Stimulated activated CD4-positive, alpha-beta T cell treated with anti-CD3 and anti-CD28 coated beads, Interleukin-15, amount 100 ng/mL, for 1 hour (primary cell): ENCODE measurements around the gene MBD5.

Experiments
- DNase-seq, 2 donors: peaks; one replicate each; pipeline ENCODE4 v3.0.0-alpha.2; 2020; ENCODE audit warnings: low read depth in 1 of 2, low spot score in 1 of 2

MBD5 gene

GRCh38 chr2:148517296-148517695, 496.4 kb downstream of the MBD5 start:
- no peak for DNase-seq

- DNase-seq: no peak
These were observed 496.9 kb downstream of the MBD5 start for GRCh38 chr2:148517822-148518221.

GRCh38 chr2:148519013-148519412, 498.1 kb downstream of the MBD5 start:
- no peak for DNase-seq

GRCh38 chr2:148521181-148521580, 500.3 kb downstream of the MBD5 start:
- DNase-seq: no peak

GRCh38 chr2:148523315-148523714, 502.4 kb downstream of the MBD5 start:
- DNase-seq: no peak

- DNase-seq: peak in 1 of 2 donors; percentile 41
These were observed 503.6 kb downstream of the MBD5 start for GRCh38 chr2:148524519-148524919.

- no peak for DNase-seq
These were observed 504.2 kb downstream of the MBD5 start for GRCh38 chr2:148525130-148525529.

- DNase-seq: no peak
These were observed 505.8 kb downstream of the MBD5 start for GRCh38 chr2:148526509-148527346.

- DNase-seq: no peak
These were observed 506.8 kb downstream of the MBD5 start for GRCh38 chr2:148527488-148528340.

GRCh38 chr2:148528356-148529064, 507.6 kb downstream of the MBD5 start:
- DNase-seq: no peak

GRCh38 chr2:148529745-148530144, 508.9 kb downstream of the MBD5 start:
- no peak for DNase-seq

GRCh38 chr2:148530350-148530749, 509.5 kb downstream of the MBD5 start:
- DNase-seq: no peak

GRCh38 chr2:148531235-148531634, 510.3 kb downstream of the MBD5 start:
- DNase-seq: no peak

- no peak for DNase-seq
These were observed 511.0 kb downstream of the MBD5 start for GRCh38 chr2:148531669-148532428.

- DNase-seq: no peak
These were observed 512.1 kb downstream of the MBD5 start for GRCh38 chr2:148533004-148533403.

GRCh38 chr2:148533685-148534084, 512.8 kb downstream of the MBD5 start:
- no peak for DNase-seq

- DNase-seq: no peak
These were observed 513.7 kb downstream of the MBD5 start for GRCh38 chr2:148534416-148535204.

- DNase-seq: no peak
These were observed 517.5 kb downstream of the MBD5 start for GRCh38 chr2:148538375-148538774.

- DNase-seq: no peak
These were observed 519.1 kb downstream of the MBD5 start for GRCh38 chr2:148540022-148540421.

- DNase-seq: no peak
These were observed 520.9 kb downstream of the MBD5 start for GRCh38 chr2:148541792-148542191.
